GM21723 (cell line): Measurements from ENCODE around the gene PMEL.
"Not testable (repeated sequence)": the region's sequence is repeated elsewhere in the genome, so short reads cannot be mapped to it uniquely, and the experiment has no call there.

Source experiments
- ATAC-seq: cut with Tn5 transposase; IDR thresholded peaks from one replicate; pipeline ENCODE4 v1.9.1; 2021; ENCODE audit warnings: mild to moderate bottlenecking, moderate library complexity; ENCODE audit not compliant: unreplicated experiment

The PMEL gene

GRCh38 chr12:55925870-55926737, 39.7 kb downstream of the PMEL start:
- ATAC-seq: no peak

- no peak for ATAC-seq
Observed at GRCh38 chr12:55925371-55925770, 40.5 kb downstream of the PMEL start.

- not testable (repeated sequence) for ATAC-seq
Observed at GRCh38 chr12:55923648-55924047, 42.2 kb downstream of the PMEL start.

- ATAC-seq: no peak
Observed at GRCh38 chr12:55922126-55922525, 43.7 kb downstream of the PMEL start.

- not testable (repeated sequence) for ATAC-seq
Observed at GRCh38 chr12:55919032-55919431, 46.8 kb downstream of the PMEL start.

GRCh38 chr12:55915482-55915859, 50.4 kb downstream of the PMEL start:
- no peak for ATAC-seq

GRCh38 chr12:55912908-55913307, 52.9 kb downstream of the PMEL start:
- no peak for ATAC-seq

- no peak for ATAC-seq
Observed at GRCh38 chr12:55909513-55909884, 56.3 kb downstream of the PMEL start.

- no peak for ATAC-seq
Observed at GRCh38 chr12:55908726-55909512, 56.9 kb downstream of the PMEL start.

GRCh38 chr12:55906056-55906455, 59.8 kb downstream of the PMEL start:
- ATAC-seq: no peak
